B cell (primary cell): ENCODE measurements around the gene CD93. TPM values are rescaled to one million over a fixed set of nuclear protein-coding genes. Genes with fewer than 3 reads are reported as not detected.

Experiments used
- ATAC-seq: fragments of 200-7000 bp; cut with Tn5 transposase; one replicate; pipeline ENCODE4 v1.10.0; 2021; ENCODE audit warnings: low read depth, mild to moderate bottlenecking, moderate number of reproducible peaks, moderate library complexity
- CTCF ChIA-PET: fragments of 350-600 bp; sonication (Branson Sonifier 250); formaldehyde crosslinking; loops from one replicate; lab custom pipeline; 2021; ENCODE audit warnings: antibody characterized with exemption, inconsistent platforms; lab: Charles Lee
- POLR2A ChIA-PET: fragments of 350-600 bp; sonication (Branson Sonifier 250); formaldehyde crosslinking; loops from one replicate; lab custom pipeline; 2021; ENCODE audit warnings: antibody characterized with exemption; lab: Charles Lee
- DNase-seq: peaks from one replicate; pipeline ENCODE4 v3.0.0; 2013
- H2AFZ ChIP-seq: 2 replicates; pipeline ENCODE4 v1.6.1; 2012; ENCODE audit warnings: mild to moderate bottlenecking, low read depth, low read length; ENCODE audit not compliant: insufficient read depth, poor library complexity, severe bottlenecking
- H3K27ac ChIP-seq, 2 donors: 1 replicate in 1 of 2; 2 replicates in 1 of 2; pipeline ENCODE4 v1.5.1; 2012 to 2013; ENCODE audit warnings: low read length in 2 of 2, mild to moderate bottlenecking in 2 of 2, moderate library complexity in 1 of 2
- H3K27me3 ChIP-seq, 4 experiments: fragments of 200-600 bp in 1 of 4; sonication (generic) in 1 of 4; replicated peaks in 1 of 4; 1 replicate in 2 of 4; 2 replicates in 2 of 4; pipeline versions ENCODE4 v1.6.1 to v1.7.0; 2013 to 2016; ENCODE audit warnings: low read length in 3 of 4, mild to moderate bottlenecking in 2 of 4, mixed read lengths in 1 of 4, moderate library complexity in 1 of 4; ENCODE audit not compliant: insufficient read depth in 4 of 4, control insufficient read depth in 3 of 4; ENCODE audit errors: control extremely low read depth in 1 of 4
- H3K36me3 ChIP-seq, 2 experiments: replicated peaks in 1 of 2; 1 replicate in 1 of 2; 2 replicates in 1 of 2; pipeline versions ENCODE4 v1.6.1 to v1.7.1; 2013; ENCODE audit warnings: low read length in 1 of 2; ENCODE audit not compliant: insufficient read depth in 2 of 2, control insufficient read depth in 1 of 2; ENCODE audit errors: control extremely low read depth in 1 of 2, extremely low read depth in 1 of 2
- H3K4me1 ChIP-seq, 2 donors: fragments of 200-600 bp in 1 of 2; sonication (generic) in 1 of 2; 1 replicate in 1 of 2; 2 replicates in 1 of 2; pipeline versions ENCODE4 v1.5.1 to v1.6.1; 2013 to 2017; ENCODE audit warnings: low read length in 2 of 2; ENCODE audit not compliant: control insufficient read depth in 2 of 2, insufficient read depth in 2 of 2
- H3K4me2 ChIP-seq: replicated peaks from 2 replicates; pipeline ENCODE3; 2012; ENCODE audit warnings: mild to moderate bottlenecking, low read depth, low read length; ENCODE audit not compliant: poor library complexity, severe bottlenecking
- H3K4me3 ChIP-seq, 5 experiments: fragments of 200-600 bp in 1 of 5; sonication (generic) in 1 of 5; 1 replicate in 3 of 5; 2 replicates in 2 of 5; pipeline versions ENCODE4 v1.5.1 to v1.7.0; 2011 to 2016; ENCODE audit warnings: low read length in 4 of 5, mild to moderate bottlenecking in 4 of 5, low read depth in 2 of 5, control low read depth in 1 of 5, moderate library complexity in 1 of 5; ENCODE audit not compliant: insufficient read depth in 1 of 5; ENCODE audit errors: control extremely low read depth in 1 of 5, extremely low read depth in 1 of 5
- H3K79me2 ChIP-seq: fragments of 200-600 bp; sonication (generic); one replicate; pipeline ENCODE4 v1.6.0; 2016; ENCODE audit warnings: low read length; ENCODE audit not compliant: control insufficient read depth, insufficient read depth
- H3K9ac ChIP-seq: fragments of 200-600 bp; sonication (generic); 2 replicates; pipeline ENCODE4 v1.6.1; 2017; ENCODE audit warnings: mild to moderate bottlenecking, low read length, moderate library complexity
- H3K9me3 ChIP-seq, 3 donors: one replicate each; pipeline versions ENCODE4 v1.6.1 to v1.7.1; 2013; ENCODE audit warnings: low read length in 2 of 3; ENCODE audit not compliant: control insufficient read depth in 2 of 3, insufficient read depth in 1 of 3; ENCODE audit errors: control extremely low read depth in 1 of 3
- H4K20me1 ChIP-seq: 2 replicates; pipeline ENCODE4 v1.6.0; 2012; ENCODE audit warnings: mild to moderate bottlenecking, low read length; ENCODE audit not compliant: insufficient read depth, control insufficient read depth, poor library complexity, severe bottlenecking
- H3K27ac Mint-ChIP-seq: one replicate; pipeline ENCODE4 v1.8.0; 2021; ENCODE audit warnings: mixed read lengths
- H3K27me3 Mint-ChIP-seq: one replicate; pipeline ENCODE4 v1.8.0; 2021; ENCODE audit warnings: mixed read lengths
- H3K4me1 Mint-ChIP-seq: one replicate; pipeline ENCODE4 v1.8.0; 2021; ENCODE audit warnings: mixed read lengths
- H3K4me3 Mint-ChIP-seq: one replicate; pipeline ENCODE4 v1.8.0; 2021; ENCODE audit warnings: mixed read lengths
- H3K9me3 Mint-ChIP-seq: one replicate; pipeline ENCODE4 v1.8.0; 2022; ENCODE audit warnings: mixed read lengths; ENCODE audit not compliant: insufficient read depth
- CTCF ChIP-seq: fragments of 200-600 bp; IDR thresholded peaks from one replicate; pipeline ENCODE4 v1.8.0; 2022; ENCODE audit warnings: antibody characterized with exemption, mild to moderate bottlenecking
- EZH2 ChIP-seq: IDR thresholded peaks from 2 replicates; pipeline ENCODE4 v1.6.1; 2012; ENCODE audit warnings: borderline replicate concordance, low read depth, mild to moderate bottlenecking, moderate library complexity, low read length; ENCODE audit not compliant: insufficient read depth, poor library complexity, severe bottlenecking
- WGBS: methylation state at CpG from one replicate; pipeline ENCODE4 v1.1.5; 2013; ENCODE audit warnings: missing lambda C conversion rate; ENCODE audit not compliant: insufficient coverage; 5-methylcytosine and 5-hydroxymethylcytosine counted together
- intact Hi-C: fragments of 100-400 bp; cut with micrococcal nuclease; formaldehyde crosslinking; loops from one replicate; pipeline ENCODE4 v1.10.0; 2022
- polyA plus RNA-seq: library from polyadenylated mRNA; depleted of rRNA; stranded (reverse); fragments of >200 nt; gene quantifications from 2 replicates; pipeline ENCODE4 v1.2.3, GENCODE V29; 2012
- total RNA-seq, 2 donors: library from RNA; stranded (reverse); fragments of 120-200 nt in 1 of 2; gene quantifications; 1 replicate in 1 of 2; 2 replicates in 1 of 2; pipeline versions ENCODE4 v1.2.3 to v1.2.4, GENCODE V29; 2013 to 2022

Gene CD93
- total and polyA plus RNA-seq, 2 donors (not counting 1 experiment from before 2014, with no cell fraction given), result 0.12 to 0.51 TPM

DNA sequence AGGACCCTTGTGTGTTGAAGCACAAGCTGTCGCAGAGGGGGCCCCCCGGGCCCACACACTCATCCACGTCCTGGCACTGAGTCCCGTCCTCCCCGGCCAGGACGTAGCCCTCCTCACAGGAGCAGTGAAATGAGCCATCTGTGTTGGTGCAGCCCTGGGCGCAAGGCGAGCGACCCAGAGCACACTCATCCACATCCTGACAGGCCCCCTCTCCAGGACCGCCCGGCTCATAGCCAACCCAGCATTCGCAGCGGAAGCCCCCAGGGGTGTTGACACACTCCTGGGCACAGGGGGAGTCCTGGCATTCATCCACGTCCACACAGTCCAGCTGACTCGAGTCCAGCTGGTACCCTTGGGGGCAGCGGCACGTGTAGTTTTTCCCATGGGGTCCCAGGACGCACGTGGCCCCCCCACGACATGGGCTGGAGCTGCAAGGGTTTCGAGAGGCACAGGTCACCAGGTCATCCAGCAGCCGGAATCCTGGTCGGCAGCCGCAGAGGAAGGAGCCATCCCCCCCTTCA is 1.2 kb downstream of the CD93 start:
- 91% methylated on average over 24 of the region's 24 CpGs for WGBS
- no peak overlapping the region for H3K9ac ChIP-seq
- CTCF ChIA-PET, result no interaction called here

More for the DNA sequence above, 1.2 kb downstream of the CD93 start:
- POLR2A ChIA-PET, result no interaction called here
- intact Hi-C loops, result no loop called here
- no peaks in the 10 kb centered on the region for H3K27me3 Mint-ChIP-seq
- H3K4me1 Mint-ChIP-seq, result no peaks in the 10 kb centered on the region
- Histone ChIP-seq H3K79me2 (no peaks in the 10 kb centered on the region), H3K27ac (no peak overlapping the region), H3K27me3 (peaks cover 0 to 2% (median 0%) of the 10 kb centered on the region in 4 experiments), H2AFZ (no peak overlapping the region), H4K20me1 (no peaks in the 10 kb centered on the region), H3K36me3 (no peaks in the 10 kb centered on the region), H3K4me2 (no peak overlapping the region), H3K4me3 (no peak overlapping the region), H3K4me1 (peaks cover 0 to 8% of the 10 kb centered on the region in 2 donors), H3K9me3 (peaks cover 0 to 5% (median 0%) of the 10 kb centered on the region in 3 donors)
- no peak overlapping the region for H3K4me3 Mint-ChIP-seq
- no peak overlapping the region for H3K27ac Mint-ChIP-seq
- ATAC-seq (no peak), DNase-seq (peak; percentile 4)
- no peak for TF ChIP-seq EZH2
- no peak for TF ChIP-seq CTCF
- no peaks in the 10 kb centered on the region for H3K9me3 Mint-ChIP-seq
